NCI-H2227 treated with DMSO at 0.1 percent for 48 hours (cell line): ENCODE measurements around the gene PTPRA.
A peak's percentile ranks its signal among the peaks of the same experiment; 100 is the strongest.

Experiments used
- DNase-seq: peaks from one replicate; lab custom pipeline; 2025; lab: John Stamatoyannopoulos, UW

Gene PTPRA

GRCh38 chr20:2937902-2938301 is 64.6 kb downstream of the PTPRA start:
- no peak for DNase-seq

DNA sequence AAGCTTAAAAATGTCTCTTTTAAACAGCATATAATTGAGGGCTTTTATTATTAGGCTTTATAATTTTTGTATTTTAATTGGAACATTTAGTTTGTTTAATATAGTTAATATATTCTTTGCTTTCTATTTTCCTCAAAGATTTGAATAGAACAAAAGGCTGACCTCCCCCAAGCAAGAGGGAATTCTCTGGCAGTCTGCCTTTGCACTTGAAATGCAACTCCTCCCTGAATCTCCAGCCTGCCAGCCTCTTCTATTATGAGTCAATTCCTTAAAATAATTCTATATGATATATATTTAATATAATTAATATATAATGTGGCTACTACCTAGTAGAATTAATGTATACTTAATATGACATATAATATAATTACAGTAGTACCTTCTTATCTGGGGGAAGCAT is 69.2 kb downstream of the PTPRA start:
- DNase-seq, result no peak

- DNase-seq, result peak; percentile 94
Measured at GRCh38 chr20:2946988-2947961, 74.0 kb downstream of the PTPRA start.

DNA sequence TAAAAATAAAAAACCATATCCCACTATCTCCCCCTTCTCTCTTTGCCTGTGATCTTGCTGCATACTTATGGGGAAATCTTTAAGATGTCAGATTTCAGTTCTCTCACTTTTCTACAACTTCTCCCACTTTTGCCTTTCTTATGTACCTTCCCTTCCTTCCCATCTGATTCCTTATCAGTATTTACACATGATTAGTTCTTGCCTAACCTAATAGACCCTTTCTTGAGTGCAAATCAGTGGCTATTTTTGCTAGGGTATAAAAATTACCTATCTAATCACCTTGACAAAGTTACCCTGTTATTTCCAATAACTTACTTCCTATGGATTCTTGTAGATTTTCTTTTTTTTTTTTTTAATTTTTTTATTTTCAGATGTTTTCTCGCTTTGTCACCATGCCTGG is 75.7 kb downstream of the PTPRA start:
- DNase-seq, result no peak

GRCh38 chr20:2952766-2953165 is 79.5 kb downstream of the PTPRA start:
- no peak for DNase-seq

DNA sequence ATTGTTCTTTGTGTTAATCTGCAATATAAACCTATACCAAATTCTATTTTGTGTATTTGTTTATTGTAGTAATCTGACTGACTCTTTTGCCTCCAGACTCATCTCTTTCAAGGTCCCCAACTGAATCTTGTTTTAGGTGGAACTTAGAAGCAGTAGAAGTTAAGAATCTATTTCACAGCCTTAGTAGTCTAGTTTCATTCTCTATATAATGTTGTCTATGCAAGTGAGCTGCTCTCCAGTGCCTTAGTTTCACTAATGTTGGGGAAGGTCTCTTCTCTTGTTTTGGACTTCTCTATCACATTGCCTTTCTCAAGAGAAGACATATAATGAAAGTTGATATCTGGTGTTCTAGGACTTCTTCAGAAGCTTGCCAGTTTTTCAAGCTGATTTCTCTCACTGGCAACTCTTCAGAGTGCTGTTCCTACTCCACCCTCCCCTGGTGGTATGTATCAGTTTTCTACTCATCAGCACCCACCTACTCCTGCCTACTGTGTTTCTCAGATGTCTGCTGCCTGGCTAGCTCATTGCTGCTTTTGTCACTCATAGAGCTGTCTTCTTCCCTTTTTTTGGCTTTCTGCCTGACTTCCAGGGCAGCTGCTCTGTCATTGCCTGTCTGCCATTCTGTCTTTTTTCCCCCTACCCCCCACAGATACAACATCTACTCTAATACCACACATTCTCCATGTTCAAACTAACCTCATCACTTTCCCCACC is 82.1 kb downstream of the PTPRA start:
- no peak for DNase-seq

- no peak for DNase-seq
Measured at GRCh38 chr20:2956480-2956879, 83.2 kb downstream of the PTPRA start.

DNA sequence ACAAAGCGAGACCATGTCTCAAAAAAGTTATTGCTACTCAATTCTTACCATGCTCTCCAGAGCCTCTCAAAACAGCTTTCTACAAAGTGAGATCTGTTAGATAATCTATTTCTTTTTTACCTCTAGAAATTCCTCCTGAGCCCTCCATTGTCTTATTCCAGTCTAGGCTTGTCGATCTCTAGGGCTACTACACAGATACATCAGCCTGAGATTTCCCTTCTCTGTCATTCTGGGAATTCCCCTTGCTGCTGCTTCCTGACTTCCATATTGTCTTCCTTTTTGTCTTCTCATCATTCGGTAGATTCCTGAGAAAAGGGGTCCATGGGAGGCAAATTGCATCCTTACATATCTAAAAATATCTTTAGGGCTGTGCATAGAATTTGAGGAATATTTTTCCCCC is 94.6 kb downstream of the PTPRA start:
- DNase-seq, result no peak

DNA sequence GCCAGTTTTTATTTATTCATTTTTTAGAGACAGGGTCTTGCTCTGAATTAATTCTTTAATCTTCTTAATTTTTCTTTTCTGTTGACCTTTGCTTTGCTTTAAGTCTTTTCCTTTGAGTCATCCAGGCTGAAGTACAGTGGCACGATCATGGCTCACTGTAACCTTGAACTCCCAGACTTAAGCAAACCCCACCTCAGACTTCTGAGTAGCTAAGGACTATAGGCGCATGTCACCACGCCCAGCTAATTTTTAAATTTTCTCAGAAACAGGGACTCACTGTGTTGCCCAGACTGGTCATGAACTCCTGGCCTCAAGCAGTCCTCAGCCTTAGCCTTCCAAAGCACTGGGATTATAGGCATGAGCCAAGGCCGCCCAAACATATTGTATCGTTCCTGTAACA is 98.8 kb downstream of the PTPRA start:
- DNase-seq, result no peak

DNA sequence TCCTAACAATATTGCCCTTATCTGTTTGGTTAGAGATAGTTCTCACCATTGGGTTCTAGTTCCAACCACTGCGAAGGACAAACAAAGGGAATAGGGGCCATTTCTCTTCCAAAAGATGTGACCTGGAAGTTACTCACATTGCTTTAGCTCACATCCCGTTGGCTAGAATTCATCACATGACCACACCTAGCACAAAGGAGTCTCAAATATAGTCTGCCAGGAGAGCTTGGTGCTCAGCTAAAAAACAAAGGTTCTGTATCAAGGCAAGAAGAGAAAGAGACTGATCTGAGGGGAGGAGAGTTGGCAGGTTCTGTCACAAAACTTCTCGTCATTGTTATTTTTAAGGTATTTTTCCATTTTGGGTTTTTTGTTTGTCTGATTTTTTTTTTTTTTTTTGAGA is 100.3 kb downstream of the PTPRA start:
- DNase-seq, result no peak

DNA sequence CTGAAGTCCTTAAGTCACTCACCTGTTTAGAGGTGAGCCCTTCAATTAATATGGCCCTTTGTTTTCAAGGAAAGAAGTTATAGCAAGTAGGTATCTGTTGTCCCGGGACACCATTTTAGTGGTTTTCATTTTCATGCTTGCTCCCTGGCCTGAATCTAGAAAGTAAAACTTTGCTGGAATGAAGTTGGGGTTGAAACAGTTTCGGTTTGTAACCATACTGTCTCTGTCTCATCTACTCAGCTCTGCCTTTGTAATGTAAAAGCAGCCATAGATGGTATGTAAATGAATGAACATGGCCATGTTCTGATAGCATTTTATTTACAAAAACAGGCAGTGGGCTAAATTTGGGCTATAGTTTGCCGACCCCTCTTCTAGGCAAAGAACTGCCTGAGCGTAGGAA is 105.2 kb downstream of the PTPRA start:
- no peak for DNase-seq

DNA sequence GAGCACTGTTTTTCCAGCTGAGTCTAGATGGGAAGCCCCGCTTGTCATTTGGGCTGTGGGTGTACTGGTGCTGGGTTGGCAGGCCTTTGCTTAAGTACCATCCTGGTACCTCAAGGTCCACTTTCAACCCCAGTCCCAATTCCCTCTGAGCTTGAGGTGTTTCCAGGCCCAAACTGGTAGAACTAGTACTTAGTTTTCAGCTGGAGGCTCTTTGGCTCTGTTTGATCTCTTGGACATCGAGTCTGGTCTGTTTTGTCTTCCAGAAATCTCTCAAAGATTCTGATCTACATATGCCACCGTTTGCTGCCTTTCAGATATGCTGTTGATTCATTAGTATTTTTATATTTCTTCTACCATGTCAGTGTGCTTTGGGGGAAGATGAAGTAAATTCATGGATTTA is 108.4 kb downstream of the PTPRA start:
- no peak for DNase-seq

GRCh38 chr20:2983508-2983907 is 110.2 kb downstream of the PTPRA start:
- no peak for DNase-seq

- DNase-seq, result no peak
Measured at GRCh38 chr20:2984028-2984501, 110.8 kb downstream of the PTPRA start.

GRCh38 chr20:2984956-2985661 is 111.8 kb downstream of the PTPRA start:
- DNase-seq, result no peak

- no peak for DNase-seq
Measured at GRCh38 chr20:2986466-2986865, 113.2 kb downstream of the PTPRA start.

- no peak for DNase-seq
Measured at GRCh38 chr20:2987861-2988260, 114.6 kb downstream of the PTPRA start.

- no peak for DNase-seq
Measured at GRCh38 chr20:2991532-2991931, 118.3 kb downstream of the PTPRA start.

- DNase-seq, result no peak
Measured at GRCh38 chr20:2993250-2993649, 120.0 kb downstream of the PTPRA start.

DNA sequence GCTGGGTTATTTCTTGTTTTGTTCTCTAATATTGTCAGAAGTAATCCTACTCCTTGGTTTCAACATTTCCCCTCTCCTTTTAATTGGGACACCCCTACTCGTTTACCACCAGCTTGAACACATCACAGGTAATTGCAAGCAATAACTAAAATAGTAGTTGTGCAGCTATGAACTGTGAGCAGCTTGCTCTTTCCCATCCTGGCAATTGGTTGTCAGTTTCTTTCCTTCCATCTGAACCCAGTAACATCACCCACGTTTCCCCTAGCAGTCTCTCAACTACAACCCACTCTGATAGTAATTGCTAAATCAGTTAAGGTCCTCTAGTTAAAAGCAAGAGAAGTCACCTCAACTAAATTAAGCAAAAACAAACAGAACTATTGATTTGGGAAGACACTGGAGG is 122.5 kb downstream of the PTPRA start:
- no peak for DNase-seq

GRCh38 chr20:2998728-2999127 is 125.4 kb downstream of the PTPRA start:
- DNase-seq, result no peak

GRCh38 chr20:3000852-3001523 is 127.7 kb downstream of the PTPRA start:
- peak; percentile 78 for DNase-seq
